Sigmoid colon (tissue), 4 donors: ENCODE data around the gene CFLAR.

ENCODE experiments used
- CTCF ChIP-seq, 4 experiments: fragments of 450-650 bp in 3 of 4; fragments of 200-600 bp in 1 of 4; IDR thresholded peaks; one replicate each; pipeline ENCODE4 v1.5.1; 2016 to 2019; ENCODE audit warnings: antibody characterized with exemption in 4 of 4, mild to moderate bottlenecking in 3 of 4, moderate library complexity in 2 of 4
- EP300 ChIP-seq, 4 donors: sonication (generic); formaldehyde crosslinking; IDR thresholded peaks; one replicate each; pipeline ENCODE4 v1.6.1; 2017; ENCODE audit warnings: antibody characterized with exemption in 4 of 4
- POLR2A ChIP-seq, 2 donors: fragments of 450-650 bp; IDR thresholded peaks; one replicate each; pipeline ENCODE4 v1.6.1; 2016; ENCODE audit warnings: antibody characterized with exemption in 2 of 2, mild to moderate bottlenecking in 2 of 2, moderate library complexity in 2 of 2
- POLR2AphosphoS5 ChIP-seq, 4 donors: sonication (generic); formaldehyde crosslinking; IDR thresholded peaks; one replicate each; pipeline ENCODE4 v1.6.1; 2017; ENCODE audit warnings: antibody characterized with exemption in 4 of 4

DNA sequence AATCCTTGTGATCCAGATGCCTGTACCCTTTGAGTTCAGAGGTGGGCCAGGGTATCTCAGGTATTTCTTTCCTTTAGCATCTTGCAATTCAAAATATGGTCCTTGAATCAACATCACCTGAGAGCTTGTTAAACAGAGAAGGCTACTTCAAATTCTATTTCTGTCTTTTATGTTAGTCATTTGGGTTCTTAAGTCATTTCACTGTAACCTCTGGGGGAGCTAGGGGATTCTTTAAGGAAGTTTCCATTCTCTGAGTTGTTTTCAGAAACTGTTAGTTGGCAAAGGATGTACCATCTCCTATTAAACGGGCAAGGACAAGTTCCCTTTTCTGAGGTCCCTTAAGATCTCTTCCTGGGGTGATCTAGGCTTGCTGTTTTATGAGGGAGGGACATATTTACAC lies 16.6 kb downstream of the CFLAR start:
- no peak for TF ChIP-seq CTCF (IDR thresholded peaks at IDR 0.05)
- TF ChIP-seq POLR2AphosphoS5 (IDR thresholded peaks at IDR 0.05) = no peak
- no peak for TF ChIP-seq POLR2A (IDR thresholded peaks at IDR 0.05)
- no peak for TF ChIP-seq EP300 (IDR thresholded peaks at IDR 0.05)
